ENCODE data around the gene THBS1.

THBS1 gene

GRCh38 chr15:39542385-39543065 lies 38.4 kb upstream of the THBS1 start:
- H3K4me3 ChIP-seq (replicated peaks in 1 of 2; ENCODE audit: low read depth in 2 of 2, low read length in 2 of 2) = no peak overlapping the region
- no peak for TF ChIP-seq CTCF (IDR thresholded peaks at IDR 0.05; ENCODE audit: low read depth, low read length)
- no peak for DNase-seq (ENCODE audit: low read depth in 2 of 2)

- no peak overlapping the region for H3K4me3 ChIP-seq (replicated peaks in 1 of 2; ENCODE audit: low read depth in 2 of 2, low read length in 2 of 2)
- DNase-seq (ENCODE audit: low read depth in 2 of 2) = peak; percentile 37 to 43
- no peak for TF ChIP-seq CTCF (IDR thresholded peaks at IDR 0.05; ENCODE audit: low read depth, low read length)
These were observed 37.2 kb upstream of the THBS1 start for GRCh38 chr15:39543651-39544050.

GRCh38 chr15:39546842-39547241 lies 34.0 kb upstream of the THBS1 start:
- DNase-seq (ENCODE audit: low read depth in 2 of 2) = no peak
- TF ChIP-seq CTCF (IDR thresholded peaks at IDR 0.05; ENCODE audit: low read depth, low read length) = no peak
- H3K4me3 ChIP-seq (replicated peaks in 1 of 2; ENCODE audit: low read depth in 2 of 2, low read length in 2 of 2) = no peak overlapping the region

- DNase-seq (ENCODE audit: low read depth in 2 of 2) = no peak
- TF ChIP-seq CTCF (IDR thresholded peaks at IDR 0.05; ENCODE audit: low read depth, low read length) = no peak
- no peak overlapping the region for H3K4me3 ChIP-seq (replicated peaks in 1 of 2; ENCODE audit: low read depth in 2 of 2, low read length in 2 of 2)
These were observed 32.3 kb upstream of the THBS1 start for GRCh38 chr15:39548561-39548960.

- H3K4me3 ChIP-seq (replicated peaks in 1 of 2; ENCODE audit: low read depth in 2 of 2, low read length in 2 of 2) = no peak overlapping the region
- DNase-seq (ENCODE audit: low read depth in 2 of 2) = peak; percentile 15 to 56
- TF ChIP-seq CTCF (IDR thresholded peaks at IDR 0.05; ENCODE audit: low read depth, low read length) = no peak
These were observed 31.0 kb upstream of the THBS1 start for GRCh38 chr15:39549912-39550311.

GRCh38 chr15:39551476-39551875 lies 29.4 kb upstream of the THBS1 start:
- no peak for TF ChIP-seq CTCF (IDR thresholded peaks at IDR 0.05; ENCODE audit: low read depth, low read length)
- H3K4me3 ChIP-seq (replicated peaks in 1 of 2; ENCODE audit: low read depth in 2 of 2, low read length in 2 of 2) = no peak overlapping the region
- no peak for DNase-seq (ENCODE audit: low read depth in 2 of 2)

GRCh38 chr15:39552556-39552955 lies 28.3 kb upstream of the THBS1 start:
- H3K4me3 ChIP-seq (replicated peaks in 1 of 2; ENCODE audit: low read depth in 2 of 2, low read length in 2 of 2) = no peak overlapping the region
- no peak for DNase-seq (ENCODE audit: low read depth in 2 of 2)
- no peak for TF ChIP-seq CTCF (IDR thresholded peaks at IDR 0.05; ENCODE audit: low read depth, low read length)
